ENCODE results near the gene PRPH2. TPM values are rescaled to one million over a fixed set of nuclear protein-coding genes. Genes with fewer than 3 reads are reported as not detected.

Gene PRPH2
- total RNA-seq, 1 experiment from 2014 or later: not detected

GRCh38 chr6:42692137-42692911 is 30.1 kb downstream of the PRPH2 start:
- CTCF ChIA-PET: interaction anchor here (0.6 kb wide), 1 partner anchor 505 kb away, joined by 3 read pairs; no protein-coding TSS in a partner anchor
- H3K27ac ChIP-seq (ENCODE audit: low read length): no peak overlapping the region
- intact Hi-C loops (cut with micrococcal nuclease; ENCODE audit: unreplicated experiment) (no loop called here), in situ Hi-C loops (cut with HindIII; ENCODE audit: low pct_unique_long_range_greater_than_20kb, low sequenced_read_pairs) (no loop called here)
- H3K27me3 ChIP-seq (ENCODE audit: control insufficient read depth, insufficient read depth, low read length): no peaks in the 10 kb centered on the region
- BruUV-seq (replicated peaks): TSS peak; percentile 51
- H3K4me3 ChIP-seq (ENCODE audit: low read depth in 2 of 2, low read length in 2 of 2): no peak overlapping the region
- POLR2A ChIA-PET: interaction anchor here (0.6 kb wide), 1 partner anchor 28 kb away, joined by 7 read pairs; no protein-coding TSS in a partner anchor
- no peaks in the 10 kb centered on the region for H3K9me3 ChIP-seq (ENCODE audit: control insufficient read depth, insufficient read depth, low read depth, low read length)
- H3K4me1 ChIP-seq (ENCODE audit: control insufficient read depth, insufficient read depth, low read length): no peaks in the 10 kb centered on the region
- H3K36me3 ChIP-seq (ENCODE audit: control insufficient read depth, insufficient read depth, low read length): peaks cover 23% of the 10 kb centered on the region
- TF ChIP-seq POLR2AphosphoS5 (IDR thresholded peaks at IDR 0.05; ENCODE audit: low read depth, low read length) (no peak), SIN3A (IDR thresholded peaks at IDR 0.05; ENCODE audit: borderline replicate concordance, insufficient read depth, low read depth, low read length) (no peak), TCF7L2 (IDR thresholded peaks at IDR 0.05; ENCODE audit: low read depth, low read length) (no peak), REST (IDR thresholded peaks at IDR 0.05; ENCODE audit: insufficient read depth in 1 of 2, low read depth in 2 of 2, low read length in 1 of 2) (no peak), CTCF (IDR thresholded peaks at IDR 0.05) (no peak)
- no peak for ATAC-seq
- no peak for DNase-seq (ENCODE audit: low read depth, low spot score)

- ChIA-PET POLR2A (no interaction called here), CTCF (no interaction called here)
- Histone ChIP-seq H3K4me1 (ENCODE audit: control insufficient read depth, insufficient read depth, low read length) (no peaks in the 10 kb centered on the region), H3K36me3 (ENCODE audit: control insufficient read depth, insufficient read depth, low read length) (peaks cover 23% of the 10 kb centered on the region), H3K27ac (ENCODE audit: low read length) (no peak overlapping the region), H3K27me3 (ENCODE audit: control insufficient read depth, insufficient read depth, low read length) (no peaks in the 10 kb centered on the region), H3K4me3 (ENCODE audit: low read depth in 2 of 2, low read length in 2 of 2) (no peak overlapping the region), H3K9me3 (ENCODE audit: control insufficient read depth, insufficient read depth, low read depth, low read length) (no peaks in the 10 kb centered on the region)
- BruUV-seq (replicated peaks): no TSS peak
- DNase-seq (ENCODE audit: low read depth, low spot score): no peak
- no peak for ATAC-seq
- in situ Hi-C loops (cut with HindIII; ENCODE audit: low pct_unique_long_range_greater_than_20kb, low sequenced_read_pairs): no loop called here
- intact Hi-C loops (cut with micrococcal nuclease; ENCODE audit: unreplicated experiment): no loop called here
- TF ChIP-seq TCF7L2 (IDR thresholded peaks at IDR 0.05; ENCODE audit: low read depth, low read length) (no peak), SIN3A (IDR thresholded peaks at IDR 0.05; ENCODE audit: borderline replicate concordance, insufficient read depth, low read depth, low read length) (no peak), POLR2AphosphoS5 (IDR thresholded peaks at IDR 0.05; ENCODE audit: low read depth, low read length) (no peak)
These were observed 31.5 kb downstream of the PRPH2 start for GRCh38 chr6:42690872-42691271.

GRCh38 chr6:42690151-42690702 is 32.2 kb downstream of the PRPH2 start:
- CTCF ChIA-PET: no interaction called here

More at GRCh38 chr6:42690151-42690702, 32.2 kb downstream of the PRPH2 start:
- ATAC-seq (no peak), DNase-seq (ENCODE audit: low read depth, low spot score) (no peak)
- intact Hi-C loops (cut with micrococcal nuclease; ENCODE audit: unreplicated experiment) (no loop called here), in situ Hi-C loops (cut with HindIII; ENCODE audit: low pct_unique_long_range_greater_than_20kb, low sequenced_read_pairs) (no loop called here)
- Histone ChIP-seq H3K27ac (ENCODE audit: low read length) (no peak overlapping the region), H3K4me1 (ENCODE audit: control insufficient read depth, insufficient read depth, low read length) (no peaks in the 10 kb centered on the region), H3K9me3 (ENCODE audit: control insufficient read depth, insufficient read depth, low read depth, low read length) (no peaks in the 10 kb centered on the region), H3K36me3 (ENCODE audit: control insufficient read depth, insufficient read depth, low read length) (peaks cover 23% of the 10 kb centered on the region), H3K27me3 (ENCODE audit: control insufficient read depth, insufficient read depth, low read length) (no peaks in the 10 kb centered on the region), H3K4me3 (ENCODE audit: low read depth in 2 of 2, low read length in 2 of 2) (no peak overlapping the region)
- POLR2A ChIA-PET: no interaction called here
- TF ChIP-seq POLR2AphosphoS5 (IDR thresholded peaks at IDR 0.05; ENCODE audit: low read depth, low read length) (no peak), CTCF (IDR thresholded peaks at IDR 0.05) (no peak), REST (IDR thresholded peaks at IDR 0.05; ENCODE audit: insufficient read depth in 1 of 2, low read depth in 2 of 2, low read length in 1 of 2) (no peak), TCF7L2 (IDR thresholded peaks at IDR 0.05; ENCODE audit: low read depth, low read length) (no peak), SIN3A (IDR thresholded peaks at IDR 0.05; ENCODE audit: borderline replicate concordance, insufficient read depth, low read depth, low read length) (no peak)
- BruUV-seq (replicated peaks): no TSS peak

Measured in Panc1 (cell line).